ENCODE measurements around the gene EXOSC1.

DNA sequence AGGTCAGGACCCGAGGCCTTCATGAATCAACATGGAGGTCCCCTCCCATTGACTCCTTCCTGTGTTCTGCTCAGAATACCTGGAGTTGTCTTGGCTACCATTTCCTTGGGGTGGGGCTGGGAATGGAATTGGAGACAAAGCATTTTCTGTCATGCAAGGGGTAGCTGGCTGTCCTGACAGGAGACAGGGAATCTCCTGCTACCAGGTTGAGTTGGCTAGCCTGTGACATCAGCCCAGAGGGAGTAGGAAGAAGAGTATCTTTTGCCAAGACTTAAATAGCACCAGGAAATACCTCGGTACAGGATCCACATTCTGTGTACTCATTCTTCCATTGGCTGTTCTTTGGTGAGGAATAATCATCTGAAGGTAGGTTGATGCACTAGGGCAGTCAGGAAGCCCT lies 5.0 kb upstream of the EXOSC1 start:
- TF ChIP-seq, protein P1, sequence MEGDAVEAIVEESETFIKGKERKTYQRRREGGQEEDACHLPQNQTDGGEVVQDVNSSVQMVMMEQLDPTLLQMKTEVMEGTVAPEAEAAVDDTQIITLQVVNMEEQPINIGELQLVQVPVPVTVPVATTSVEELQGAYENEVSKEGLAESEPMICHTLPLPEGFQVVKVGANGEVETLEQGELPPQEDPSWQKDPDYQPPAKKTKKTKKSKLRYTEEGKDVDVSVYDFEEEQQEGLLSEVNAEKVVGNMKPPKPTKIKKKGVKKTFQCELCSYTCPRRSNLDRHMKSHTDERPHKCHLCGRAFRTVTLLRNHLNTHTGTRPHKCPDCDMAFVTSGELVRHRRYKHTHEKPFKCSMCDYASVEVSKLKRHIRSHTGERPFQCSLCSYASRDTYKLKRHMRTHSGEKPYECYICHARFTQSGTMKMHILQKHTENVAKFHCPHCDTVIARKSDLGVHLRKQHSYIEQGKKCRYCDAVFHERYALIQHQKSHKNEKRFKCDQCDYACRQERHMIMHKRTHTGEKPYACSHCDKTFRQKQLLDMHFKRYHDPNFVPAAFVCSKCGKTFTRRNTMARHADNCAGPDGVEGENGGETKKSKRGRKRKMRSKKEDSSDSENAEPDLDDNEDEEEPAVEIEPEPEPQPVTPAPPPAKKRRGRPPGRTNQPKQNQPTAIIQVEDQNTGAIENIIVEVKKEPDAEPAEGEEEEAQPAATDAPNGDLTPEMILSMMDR (IDR thresholded peaks at IDR 0.05), result no peak
- TF ChIP-seq POLR2A (IDR thresholded peaks at IDR 0.05), result no peak

All from body of pancreas (tissue), 4 donors.